NCI-H146 treated with DMSO at 0.1 percent for 48 hours (cell line): ENCODE results near the gene EEPD1.
"Not testable (repeated sequence)": the region's sequence is repeated elsewhere in the genome, so short reads cannot be mapped to it uniquely, and the experiment has no call there.

Source experiments
- DNase-seq: peaks from one replicate; lab custom pipeline; 2025; ENCODE audit not compliant: unreplicated experiment; lab: John Stamatoyannopoulos, UW

EEPD1 gene

GRCh38 chr7:36152756-36153570 lies at the start of gene EEPD1:
EEPD1 (plus strand) TSS chr7:36153254; CDS start chr7:36154325, 1,071 bp downstream.
- peak; percentile 95 for DNase-seq

GRCh38 chr7:36103837-36104561 lies 49.1 kb upstream of the EEPD1 start:
- DNase-seq, result no peak

- not testable (repeated sequence) for DNase-seq
Observed at GRCh38 chr7:36106972-36107908, 45.8 kb upstream of the EEPD1 start.

GRCh38 chr7:36107926-36108631 lies 45.0 kb upstream of the EEPD1 start:
- no peak for DNase-seq

GRCh38 chr7:36109013-36109627 lies 43.9 kb upstream of the EEPD1 start:
- peak; percentile 85 for DNase-seq

GRCh38 chr7:36110584-36110983 lies 42.5 kb upstream of the EEPD1 start:
- DNase-seq, result no peak

GRCh38 chr7:36112969-36113368 lies 40.1 kb upstream of the EEPD1 start:
- DNase-seq, result no peak

- DNase-seq, result no peak
Observed at GRCh38 chr7:36114355-36114754, 38.7 kb upstream of the EEPD1 start.

GRCh38 chr7:36115448-36116321 lies 37.4 kb upstream of the EEPD1 start:
- DNase-seq, result no peak

- DNase-seq, result no peak
Observed at GRCh38 chr7:36116347-36117202, 36.5 kb upstream of the EEPD1 start.

- DNase-seq, result no peak
Observed at GRCh38 chr7:36117203-36117840, 35.7 kb upstream of the EEPD1 start.

GRCh38 chr7:36118344-36118743 lies 34.7 kb upstream of the EEPD1 start:
- no peak for DNase-seq

GRCh38 chr7:36119005-36119706 lies 33.9 kb upstream of the EEPD1 start:
- no peak for DNase-seq

- not testable (repeated sequence) for DNase-seq
Observed at GRCh38 chr7:36119983-36120646, 32.9 kb upstream of the EEPD1 start.

GRCh38 chr7:36125630-36126029 lies 27.4 kb upstream of the EEPD1 start:
- DNase-seq, result not testable (repeated sequence)

GRCh38 chr7:36127075-36127740 lies 25.8 kb upstream of the EEPD1 start:
- DNase-seq, result no peak
